Activated T-cell treated with anti-CD3 and anti-CD28 coated beads for 48 hours (primary cell): ENCODE results near the gene ALLC.
"Not testable (repeated sequence)": the region's sequence is repeated elsewhere in the genome, so short reads cannot be mapped to it uniquely, and the experiment has no call there.

Experiments
- DNase-seq: peaks from one replicate; pipeline ENCODE4 v3.0.0-alpha.2; 2020; ENCODE audit warnings: low read depth

The ALLC gene

GRCh38 chr2:3655871-3656761, 1.9 kb upstream of the ALLC start:
- no peak for DNase-seq

- DNase-seq = no peak
Measured at GRCh38 chr2:3656762-3657721, 958 bp upstream of the ALLC start.

GRCh38 chr2:3659447-3660432, 1.7 kb downstream of the ALLC start:
- no peak for DNase-seq

GRCh38 chr2:3660640-3661039, 2.6 kb downstream of the ALLC start:
- DNase-seq = not testable (repeated sequence)

- no peak for DNase-seq
Measured at GRCh38 chr2:3661149-3661660, 3.2 kb downstream of the ALLC start.

- DNase-seq = no peak
Measured at GRCh38 chr2:3662239-3662638, 4.2 kb downstream of the ALLC start.

GRCh38 chr2:3664118-3664517, 6.1 kb downstream of the ALLC start:
- no peak for DNase-seq

- DNase-seq = no peak
Measured at GRCh38 chr2:3664925-3665324, 6.9 kb downstream of the ALLC start.

GRCh38 chr2:3665886-3666612, 8.0 kb downstream of the ALLC start:
- no peak for DNase-seq

- no peak for DNase-seq
Measured at GRCh38 chr2:3666613-3666975, 8.6 kb downstream of the ALLC start.

- DNase-seq = no peak
Measured at GRCh38 chr2:3667151-3667631, 9.2 kb downstream of the ALLC start.

GRCh38 chr2:3669656-3670055, 11.7 kb downstream of the ALLC start:
- no peak for DNase-seq

- no peak for DNase-seq
Measured at GRCh38 chr2:3670376-3670775, 12.4 kb downstream of the ALLC start.

- DNase-seq = no peak
Measured at GRCh38 chr2:3670941-3671340, 12.9 kb downstream of the ALLC start.

- no peak for DNase-seq
Measured at GRCh38 chr2:3672861-3673678, 15.1 kb downstream of the ALLC start.

- no peak for DNase-seq
Measured at GRCh38 chr2:3674066-3674845, 16.3 kb downstream of the ALLC start.

GRCh38 chr2:3675687-3676086, 17.7 kb downstream of the ALLC start:
- no peak for DNase-seq

GRCh38 chr2:3677436-3677835, 19.4 kb downstream of the ALLC start:
- no peak for DNase-seq

GRCh38 chr2:3678212-3678611, 20.2 kb downstream of the ALLC start:
- no peak for DNase-seq
